Fibroblast of lung (primary cell): Measurements from ENCODE around the gene CCDC141. TPM values are rescaled to one million over a fixed set of nuclear protein-coding genes. Genes with fewer than 3 reads are reported as not detected.

ENCODE experiments used
- DNase-seq, 2 donors: peaks; one replicate each; pipeline versions ENCODE4 v3.0.0 to v3.0.0-alpha.2; 2010; ENCODE audit warnings: low read depth in 2 of 2
- H2AFZ ChIP-seq: 2 replicates; pipeline ENCODE4 v1.5.1; 2012; ENCODE audit warnings: low read length, control low read depth, inconsistent platforms
- H3K27ac ChIP-seq: 2 replicates; pipeline ENCODE4 v1.5.1; 2011; ENCODE audit warnings: low read length, control low read depth; ENCODE audit not compliant: insufficient read depth
- H3K27me3 ChIP-seq: 2 replicates; pipeline ENCODE4 v1.5.1; 2011; ENCODE audit warnings: mild to moderate bottlenecking, low read length; ENCODE audit not compliant: control insufficient read depth, insufficient read depth
- H3K36me3 ChIP-seq: 2 replicates; pipeline ENCODE4 v1.5.1; 2011; ENCODE audit warnings: low read length; ENCODE audit not compliant: control insufficient read depth, insufficient read depth
- H3K4me1 ChIP-seq: 2 replicates; pipeline ENCODE4 v1.5.1; 2011; ENCODE audit warnings: low read length; ENCODE audit not compliant: control insufficient read depth, insufficient read depth; ENCODE audit errors: extremely low read depth
- H3K4me2 ChIP-seq: 2 replicates; pipeline ENCODE4 v1.5.1; 2011; ENCODE audit warnings: low read length, control low read depth; ENCODE audit not compliant: insufficient read depth; ENCODE audit errors: extremely low read depth
- H3K4me3 ChIP-seq, 4 experiments: fragments of 200-600 bp in 1 of 4; sonication (generic) in 1 of 4; replicated peaks in 1 of 4; 2 replicates each; pipeline ENCODE4 v1.5.1; 2011 to 2016; ENCODE audit warnings: low read length in 4 of 4, low read depth in 3 of 4, mild to moderate bottlenecking in 3 of 4, control low read depth in 2 of 4, inconsistent platforms in 1 of 4, mixed read lengths in 1 of 4; ENCODE audit not compliant: insufficient read depth in 1 of 4; ENCODE audit errors: control extremely low read depth in 1 of 4
- H3K79me2 ChIP-seq: 2 replicates; pipeline ENCODE4 v1.5.1; 2012; ENCODE audit warnings: mild to moderate bottlenecking, low read length, inconsistent platforms; ENCODE audit not compliant: control insufficient read depth, insufficient read depth
- H3K9ac ChIP-seq: 2 replicates; pipeline ENCODE4 v1.5.1; 2011; ENCODE audit warnings: mild to moderate bottlenecking, low read length, control low read depth; ENCODE audit not compliant: insufficient read depth
- H3K9me3 ChIP-seq: 2 replicates; pipeline ENCODE4 v1.5.1; 2012; ENCODE audit warnings: low read depth, low read length; ENCODE audit not compliant: control insufficient read depth, insufficient read depth
- H4K20me1 ChIP-seq: 2 replicates; pipeline ENCODE4 v1.5.1; 2011; ENCODE audit warnings: low read length; ENCODE audit not compliant: control insufficient read depth, insufficient read depth; ENCODE audit errors: extremely low read depth
- EZH2 ChIP-seq: IDR thresholded peaks from 2 replicates; pipeline ENCODE4 v1.5.1; 2012; ENCODE audit warnings: low read length, control low read depth, mild to moderate bottlenecking; ENCODE audit errors: missing control alignments
- polyA plus RNA-seq, 2 donors: library from polyadenylated mRNA; depleted of rRNA in 1 of 2; stranded (reverse) in 1 of 2; unstranded in 1 of 2; fragments of >200 nt; gene quantifications; 2 replicates each; pipeline ENCODE4 v1.2.1, GENCODE V29; 2011 to 2012; ENCODE audit warnings: missing spikeins in 1 of 2
- total RNA-seq: library from RNA; depleted of rRNA; stranded (reverse); fragments of >200 nt; gene quantifications from 2 replicates; pipeline ENCODE4 v1.2.1, GENCODE V29; 2014
- TF ChIP-seq, protein P1 (sequence below), 2 donors: IDR thresholded peaks in 1 of 2; conservative IDR thresholded peaks in 1 of 2; 1 replicate in 1 of 2; 2 replicates in 1 of 2; pipeline ENCODE4 v1.5.1; 2011 to 2012; ENCODE audit warnings: low read length in 2 of 2, control low read depth in 1 of 2, inconsistent platforms in 1 of 2, low read depth in 1 of 2, mild to moderate bottlenecking in 1 of 2

CCDC141 gene
- total and polyA plus RNA-seq, 2 donors (not counting 1 experiment from before 2014, with no cell fraction given): 0.03 to 0.17 TPM

DNA sequence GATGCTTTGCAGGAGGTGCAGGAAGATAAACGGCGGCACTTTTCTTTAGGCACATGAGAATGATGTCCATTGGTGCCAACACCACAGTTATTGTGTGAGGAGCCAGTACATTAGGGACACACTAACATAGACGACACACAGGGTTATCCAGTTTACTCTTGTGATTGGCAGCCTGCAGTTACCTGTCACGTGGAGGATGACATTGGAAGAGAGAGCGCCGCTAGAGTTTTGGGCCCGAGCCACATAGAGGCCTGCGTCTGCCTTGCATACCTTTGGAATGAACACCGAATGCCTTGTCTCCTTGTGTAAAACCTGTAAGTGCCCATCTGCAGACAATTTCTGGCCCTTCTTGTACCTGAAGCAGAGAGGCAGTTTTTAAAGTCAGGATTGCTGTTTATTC lies 215.9 kb downstream of the CCDC141 start:
- no peak for TF ChIP-seq EZH2
- TF ChIP-seq, protein P1, sequence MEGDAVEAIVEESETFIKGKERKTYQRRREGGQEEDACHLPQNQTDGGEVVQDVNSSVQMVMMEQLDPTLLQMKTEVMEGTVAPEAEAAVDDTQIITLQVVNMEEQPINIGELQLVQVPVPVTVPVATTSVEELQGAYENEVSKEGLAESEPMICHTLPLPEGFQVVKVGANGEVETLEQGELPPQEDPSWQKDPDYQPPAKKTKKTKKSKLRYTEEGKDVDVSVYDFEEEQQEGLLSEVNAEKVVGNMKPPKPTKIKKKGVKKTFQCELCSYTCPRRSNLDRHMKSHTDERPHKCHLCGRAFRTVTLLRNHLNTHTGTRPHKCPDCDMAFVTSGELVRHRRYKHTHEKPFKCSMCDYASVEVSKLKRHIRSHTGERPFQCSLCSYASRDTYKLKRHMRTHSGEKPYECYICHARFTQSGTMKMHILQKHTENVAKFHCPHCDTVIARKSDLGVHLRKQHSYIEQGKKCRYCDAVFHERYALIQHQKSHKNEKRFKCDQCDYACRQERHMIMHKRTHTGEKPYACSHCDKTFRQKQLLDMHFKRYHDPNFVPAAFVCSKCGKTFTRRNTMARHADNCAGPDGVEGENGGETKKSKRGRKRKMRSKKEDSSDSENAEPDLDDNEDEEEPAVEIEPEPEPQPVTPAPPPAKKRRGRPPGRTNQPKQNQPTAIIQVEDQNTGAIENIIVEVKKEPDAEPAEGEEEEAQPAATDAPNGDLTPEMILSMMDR (conservative IDR thresholded peaks at IDR 0.05 in 1 of 2, IDR thresholded peaks at IDR 0.05 in 1 of 2; ENCODE audit: low read depth in 1 of 2, low read length in 2 of 2): no peak
- Histone ChIP-seq H3K9me3 (no peaks in the 10 kb centered on the region), H3K27me3 (no peaks in the 10 kb centered on the region), H2AFZ (no peak overlapping the region), H3K4me3 (no peak overlapping the region), H3K36me3 (no peaks in the 10 kb centered on the region), H4K20me1 (no peaks in the 10 kb centered on the region), H3K9ac (no peak overlapping the region), H3K79me2 (no peaks in the 10 kb centered on the region), H3K4me2 (no peak overlapping the region), H3K27ac (no peak overlapping the region), H3K4me1 (no peaks in the 10 kb centered on the region)
- DNase-seq: no peak

DNA sequence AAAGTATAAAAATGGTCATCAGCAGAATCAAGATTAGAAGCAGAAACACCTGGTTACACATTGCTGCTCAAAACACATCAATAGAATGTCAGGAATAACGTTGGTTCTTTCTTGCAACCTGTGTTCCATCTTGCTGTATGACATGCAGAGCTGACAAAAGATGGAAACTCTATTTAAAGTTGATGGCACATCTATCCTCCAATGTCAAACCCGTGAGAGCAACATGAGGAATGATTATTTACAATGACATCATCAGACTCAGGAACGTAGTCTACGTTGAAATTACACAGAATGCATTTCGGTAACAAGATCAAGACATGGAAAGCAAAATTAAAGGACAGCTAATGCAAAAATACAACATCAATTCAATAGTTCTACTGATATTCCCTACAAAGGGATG lies 216.6 kb downstream of the CCDC141 start:
- Histone ChIP-seq H3K27me3 (no peaks in the 10 kb centered on the region), H3K9ac (no peak overlapping the region), H3K27ac (no peak overlapping the region), H2AFZ (no peak overlapping the region), H3K4me1 (no peaks in the 10 kb centered on the region), H4K20me1 (no peaks in the 10 kb centered on the region), H3K9me3 (no peaks in the 10 kb centered on the region), H3K79me2 (no peaks in the 10 kb centered on the region), H3K4me3 (no peak overlapping the region), H3K36me3 (no peaks in the 10 kb centered on the region), H3K4me2 (no peak overlapping the region)
- DNase-seq: no peak
- TF ChIP-seq, protein P1 (conservative IDR thresholded peaks at IDR 0.05 in 1 of 2, IDR thresholded peaks at IDR 0.05 in 1 of 2; ENCODE audit: low read depth in 1 of 2, low read length in 2 of 2): no peak
- no peak for TF ChIP-seq EZH2

DNA sequence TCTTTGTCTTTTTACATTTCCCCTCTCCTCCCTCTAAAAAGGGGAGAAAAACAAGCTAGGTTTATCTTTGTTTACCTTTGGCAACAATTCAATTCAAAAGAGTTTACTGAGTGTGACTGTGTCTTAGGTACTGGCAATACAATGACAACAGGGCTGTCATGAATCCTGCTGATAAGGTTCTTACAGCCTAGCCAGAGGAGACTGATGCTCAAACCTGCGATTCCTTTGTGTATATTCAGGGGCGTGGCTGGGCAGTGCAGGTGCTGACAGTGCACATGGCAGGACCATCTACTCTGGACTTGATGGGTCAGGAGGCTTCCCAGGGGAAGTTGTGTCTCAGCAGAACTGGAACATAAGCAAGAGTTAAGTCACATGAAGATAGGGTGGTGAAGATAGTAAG lies 219.5 kb downstream of the CCDC141 start:
- no peaks in the 10 kb centered on the region for H3K36me3 ChIP-seq
- no peak overlapping the region for H3K4me3 ChIP-seq
- no peaks in the 10 kb centered on the region for H3K4me1 ChIP-seq
- H3K79me2 ChIP-seq: no peaks in the 10 kb centered on the region
- no peaks in the 10 kb centered on the region for H4K20me1 ChIP-seq
- no peak overlapping the region for H3K9ac ChIP-seq
- H3K9me3 ChIP-seq: no peaks in the 10 kb centered on the region
- DNase-seq: no peak
- TF ChIP-seq, protein P1 (conservative IDR thresholded peaks at IDR 0.05 in 1 of 2, IDR thresholded peaks at IDR 0.05 in 1 of 2; ENCODE audit: low read depth in 1 of 2, low read length in 2 of 2): no peak
- no peak for TF ChIP-seq EZH2
- no peak overlapping the region for H2AFZ ChIP-seq
- no peak overlapping the region for H3K4me2 ChIP-seq
- no peak overlapping the region for H3K27ac ChIP-seq
- H3K27me3 ChIP-seq: no peaks in the 10 kb centered on the region
